K562 (cell line): ENCODE results near the gene HPCAL1. TPM values are rescaled to one million over a fixed set of nuclear protein-coding genes. Genes with fewer than 3 reads are reported as not detected.
A peak's percentile ranks its signal among the peaks of the same experiment; 100 is the strongest.

ENCODE experiments used
- CREB3 ChIP-seq: fragments of 450-650 bp; conservative IDR thresholded peaks from 2 replicates; pipeline ENCODE4 v1.6.1; 2016; ENCODE audit warnings: missing genetic modification characterization, low read depth, mild to moderate bottlenecking, missing compliant biosample characterization, moderate library complexity
- DMBX1 ChIP-seq: fragments of 250-450 bp; sonication (Bioruptor Pico); IDR thresholded peaks from 2 replicates; pipeline ENCODE4 v1.8.0; 2022; ENCODE audit warnings: inconsistent platforms, mild to moderate bottlenecking, moderate library complexity, borderline replicate concordance
- E2F6 ChIP-seq, 2 experiments: IDR thresholded peaks; 2 replicates each; pipeline ENCODE4 v1.6.1; 2011; ENCODE audit warnings: borderline replicate concordance in 1 of 2, control low read depth in 1 of 2, low read depth in 1 of 2, low read length in 1 of 2, mild to moderate bottlenecking in 1 of 2, mixed read lengths in 1 of 2, moderate library complexity in 1 of 2; ENCODE audit not compliant: insufficient read depth in 1 of 2, insufficient read length in 1 of 2, poor library complexity in 1 of 2, severe bottlenecking in 1 of 2; ENCODE audit errors: extremely low read depth in 1 of 2
- FIP1L1 ChIP-seq: fragments of 200-400 bp; formaldehyde crosslinking; IDR thresholded peaks from 2 replicates; pipeline ENCODE4 v1.6.1; 2018; ENCODE audit warnings: mild to moderate bottlenecking, low read depth, low read length; ENCODE audit not compliant: poor library complexity, severe bottlenecking
- FOXJ3 ChIP-seq: sonication (generic); formaldehyde crosslinking; IDR thresholded peaks from 2 replicates; pipeline ENCODE4 v1.4.0; 2020; ENCODE audit warnings: mild to moderate bottlenecking, missing genetic modification reagents
- L3MBTL2 ChIP-seq: fragments of 450-650 bp; IDR thresholded peaks from 2 replicates; pipeline ENCODE4 v1.6.1; 2016; ENCODE audit warnings: mild to moderate bottlenecking, moderate library complexity
- MED1 ChIP-seq: sonication (generic); formaldehyde crosslinking; IDR thresholded peaks from 2 replicates; pipeline ENCODE4 v1.8.1; 2023; ENCODE audit warnings: missing genetic modification reagents, borderline replicate concordance
- MYC ChIP-seq, 2 experiments: fragments of 250-450 bp in 1 of 2; sonication (Bioruptor Pico) in 1 of 2; IDR thresholded peaks; 2 replicates each; pipeline versions ENCODE4 v1.5.1 to v1.6.1; 2012 to 2021; ENCODE audit warnings: low read depth in 2 of 2, borderline replicate concordance in 1 of 2, improper control_type of control experiment in 1 of 2, low read length in 1 of 2, mild to moderate bottlenecking in 1 of 2, moderate library complexity in 1 of 2
- NCOA4 ChIP-seq: fragments of 450-650 bp; IDR thresholded peaks from 2 replicates; pipeline ENCODE4 v1.6.1; 2018; ENCODE audit warnings: mild to moderate bottlenecking; ENCODE audit not compliant: partially characterized antibody
- NR1H2 ChIP-seq: sonication (generic); formaldehyde crosslinking; IDR thresholded peaks from 2 replicates; pipeline ENCODE4 v1.4.0; 2020; ENCODE audit warnings: mild to moderate bottlenecking, missing genetic modification reagents
- RBFOX2 ChIP-seq: fragments of 200-400 bp; formaldehyde crosslinking; IDR thresholded peaks from 2 replicates; pipeline ENCODE4 v1.6.1; 2017; ENCODE audit warnings: low read depth, mild to moderate bottlenecking, low read length, moderate library complexity
- SFPQ ChIP-seq: fragments of 200-400 bp; formaldehyde crosslinking; IDR thresholded peaks from 2 replicates; pipeline ENCODE4 v1.6.1; 2017; ENCODE audit warnings: mild to moderate bottlenecking, low read depth, low read length, moderate library complexity
- SIN3A ChIP-seq, 2 experiments: fragments of 150-350 bp in 1 of 2; IDR thresholded peaks; 2 replicates each; pipeline ENCODE4 v1.6.1; 2011 to 2016; ENCODE audit warnings: borderline replicate concordance in 2 of 2, low read depth in 2 of 2, low read length in 2 of 2, mild to moderate bottlenecking in 2 of 2, moderate library complexity in 2 of 2; ENCODE audit not compliant: control insufficient read depth in 1 of 2
- SRSF7 ChIP-seq: fragments of 200-400 bp; formaldehyde crosslinking; optimal IDR thresholded peaks from 2 replicates; pipeline ENCODE3; 2017; ENCODE audit warnings: mild to moderate bottlenecking, low read depth, low read length
- U2AF1 ChIP-seq: fragments of 200-400 bp; formaldehyde crosslinking; optimal IDR thresholded peaks from 2 replicates; pipeline ENCODE3; 2017; ENCODE audit warnings: mild to moderate bottlenecking, low read depth, low read length, moderate library complexity
- XRCC4 ChIP-seq: IDR thresholded peaks from one replicate; pipeline ENCODE4 v1.6.1; 2011; ENCODE audit not compliant: insufficient read depth, insufficient read length; ENCODE audit errors: extremely low read depth
- polyA plus RNA-seq, 8 experiments: library from polyadenylated mRNA; depleted of rRNA in 4 of 8; stranded (reverse) in 5 of 8; unstranded in 3 of 8; fragments of >200 nt; fragmentation: Nextera tagmentation in 2 of 8; fragmentation: Illumina TruSeq in 1 of 8; extraction: Ambion mirVana in 2 of 8; extraction: Trizol in 1 of 8; gene quantifications; 2 replicates each; pipeline versions ENCODE4 v1.2.1 to v1.2.3, GENCODE V29; 2011 to 2014; ENCODE audit warnings: inconsistent platforms in 1 of 8, missing spikeins in 1 of 8
- total RNA-seq, 7 experiments: library from RNA; depleted of rRNA in 6 of 7; stranded (reverse); fragments of >200 nt in 6 of 7; fragmentation: Illumina TruSeq in 2 of 7; extraction: Trizol in 2 of 7; gene quantifications; 2 replicates each; pipeline versions ENCODE4 v1.2.1 to v1.2.3, GENCODE V29; 2011 to 2021; ENCODE audit warnings: low replicate concordance in 1 of 7

Gene HPCAL1
- total and polyA plus RNA-seq, 9 of the 15 experiments (the other 6 are each of a cell fraction or from before 2014, with no cell fraction given), result 2.7 to 65.5 (median 23.9) TPM

GRCh38 chr2:10303181-10303693, 533 bp downstream of the HPCAL1 start (continued):
- TF ChIP-seq SFPQ (no peak), CREB3 (tag) (no peak), E2F6 (IDR thresholded peaks at IDR 0.05; ENCODE audit: borderline replicate concordance in 1 of 2, extremely low read depth in 1 of 2, insufficient read depth in 1 of 2, insufficient read length in 1 of 2, low read depth in 1 of 2, low read length in 1 of 2, poor library complexity in 1 of 2, severe bottlenecking in 1 of 2) (peak; percentile 38 to 56), RBFOX2 (peak; percentile 7; the same call in 1 of the 2 replicates), FOXJ3 (no peak), MED1 (no peak), L3MBTL2 (no peak; the same call in 1 of the 2 replicates), XRCC4 (no peak), FIP1L1 (peak; percentile 8), DMBX1 (no peak), NR1H2 (CRISPR knock-in tag) (peak; percentile 37; the same call in 1 of the 2 replicates), U2AF1 (peak; percentile 47), SIN3A (IDR thresholded peaks at IDR 0.05; ENCODE audit: borderline replicate concordance in 2 of 2, control insufficient read depth in 1 of 2, low read depth in 2 of 2, low read length in 2 of 2) (no peak; a peak in 2 of 4 replicates), NCOA4 (no peak), MYC (IDR thresholded peaks at IDR 0.05; ENCODE audit: low read depth, low read length) (no peak), MYC (CRISPR knock-in tag; IDR thresholded peaks at IDR 0.05; ENCODE audit: borderline replicate concordance, low read depth) (peak; percentile 20; the same call in 1 of the 2 replicates), SRSF7 (no peak)
